ENCODE measurements around the gene IMPA2. TPM values are rescaled to one million over a fixed set of nuclear protein-coding genes. Genes with fewer than 3 reads are reported as not detected.

Gene IMPA2
- total RNA-seq, 6 experiments from 2014 or later = 32.3 to 51.1 (median 45.7) TPM

GRCh38 chr18:12012697-12013096, 31.4 kb downstream of the IMPA2 start:
- H3K36me3 ChIP-seq = peaks cover 0 to 3% (median 0%) of the 10 kb centered on the region in 4 donors
- no peak for DNase-seq

GRCh38 chr18:12013186-12013916, 32.0 kb downstream of the IMPA2 start:
- H3K27me3 ChIP-seq = no peaks in the 10 kb centered on the region
- 88% methylated on average over 12 of the region's 20 CpGs for WGBS (ENCODE audit: insufficient coverage, low coverage, low lambda C conversion rate, missing lambda C conversion rate)
- no peaks in the 10 kb centered on the region for H3K9me3 ChIP-seq
- no peak for TF ChIP-seq CTCF (IDR thresholded peaks at IDR 0.05)
- no peak for TF ChIP-seq POLR2A (IDR thresholded peaks at IDR 0.05)
- no peak for ATAC-seq
- H3K27ac ChIP-seq = peak overlapping the region in 1 of 3 donors; percentile 1
- no peak overlapping the region for H3K4me3 ChIP-seq
- H3K36me3 ChIP-seq = peaks cover 0 to 3% (median 0%) of the 10 kb centered on the region in 4 donors
- intact Hi-C loops (cut with DNase I) = no loop called here
- H3K4me1 ChIP-seq = peaks cover 0 to 66% (median 26%) of the 10 kb centered on the region in 4 donors
- no peak for DNase-seq

More at GRCh38 chr18:12012697-12013096, 31.4 kb downstream of the IMPA2 start:
- TF ChIP-seq CTCF (IDR thresholded peaks at IDR 0.05) (no peak), POLR2A (IDR thresholded peaks at IDR 0.05) (no peak)
- Histone ChIP-seq H3K4me1 (peaks cover 0 to 72% (median 29%) of the 10 kb centered on the region in 4 donors), H3K27ac (no peak overlapping the region), H3K9me3 (no peaks in the 10 kb centered on the region), H3K4me3 (no peak overlapping the region), H3K27me3 (no peaks in the 10 kb centered on the region)
- 61% methylated on average over 3 of the region's 3 CpGs for WGBS (ENCODE audit: insufficient coverage, low coverage, low lambda C conversion rate, missing lambda C conversion rate)
- intact Hi-C loops (cut with DNase I) = no loop called here
- no peak for ATAC-seq

GRCh38 chr18:12014086-12014485, 32.8 kb downstream of the IMPA2 start:
- Histone ChIP-seq H3K36me3 (peaks cover 0 to 3% (median 0%) of the 10 kb centered on the region in 4 donors), H3K9me3 (no peaks in the 10 kb centered on the region), H3K27ac (no peak overlapping the region), H3K4me3 (no peak overlapping the region), H3K4me1 (peaks cover 0 to 58% (median 22%) of the 10 kb centered on the region in 4 donors), H3K27me3 (no peaks in the 10 kb centered on the region)
- WGBS (ENCODE audit: insufficient coverage, low coverage, low lambda C conversion rate, missing lambda C conversion rate) = 93% methylated on average over 16 of the region's 17 CpGs
- no peak for ATAC-seq
- no peak for DNase-seq
- TF ChIP-seq CTCF (IDR thresholded peaks at IDR 0.05) (no peak), POLR2A (IDR thresholded peaks at IDR 0.05) (no peak)
- intact Hi-C loops (cut with DNase I) = no loop called here

DNA sequence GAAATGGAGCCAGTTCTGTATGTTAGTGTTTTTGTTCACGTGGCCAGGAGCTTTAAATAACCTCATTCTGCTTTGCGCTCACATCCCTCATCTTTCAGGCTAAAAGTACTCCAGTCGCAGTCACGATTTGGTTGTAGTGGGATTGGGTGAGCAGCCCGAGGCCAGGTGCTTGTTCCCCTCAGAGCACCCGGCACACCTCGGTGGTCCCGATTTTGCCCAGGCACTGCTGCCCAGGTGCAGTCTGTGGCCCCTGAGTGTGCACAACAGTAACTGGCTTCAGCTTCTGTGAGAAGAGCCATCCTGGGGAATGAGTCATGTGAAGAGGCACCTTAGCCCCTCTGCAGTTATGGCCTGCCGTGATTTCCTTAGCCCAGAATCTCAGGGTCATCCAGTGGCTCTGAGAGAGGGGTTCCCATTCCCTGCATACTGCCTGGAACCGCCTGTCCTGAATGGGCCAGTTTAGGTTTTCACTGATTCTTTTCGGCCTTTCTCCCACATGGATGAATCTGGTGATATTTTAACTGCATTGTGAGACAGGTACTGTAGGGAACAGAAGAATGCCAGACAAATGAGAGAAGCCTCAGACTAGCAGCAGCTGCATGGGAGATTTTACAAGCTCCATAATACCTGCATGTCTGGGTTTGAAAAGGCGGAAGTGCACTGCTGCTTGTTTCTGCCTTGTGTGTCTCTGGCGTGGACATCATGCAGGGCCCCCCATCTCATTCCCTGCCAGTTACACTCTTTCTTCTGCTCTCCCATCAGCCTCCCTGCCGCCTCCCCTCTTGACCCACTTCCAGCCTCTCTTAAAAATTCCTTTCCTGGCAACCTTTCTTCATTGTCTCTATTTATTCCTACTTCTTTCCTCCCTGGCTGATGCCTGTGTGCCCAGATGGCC, 33.5 kb downstream of the IMPA2 start:
- whole genome bisulfite sequencing (ENCODE audit: insufficient coverage, low coverage, low lambda C conversion rate, missing lambda C conversion rate) = 72% methylated on average over 8 of the region's 14 CpGs
- peak overlapping the region; percentile 37 to 78 (median 66) for H3K27ac ChIP-seq
- intact Hi-C loops (cut with DNase I) = no loop called here
- H3K27me3 ChIP-seq = no peaks in the 10 kb centered on the region
- DNase-seq = no peak
- no peaks in the 10 kb centered on the region for H3K9me3 ChIP-seq
- H3K36me3 ChIP-seq = peaks cover 0 to 3% (median 0%) of the 10 kb centered on the region in 4 donors
- no peak for TF ChIP-seq POLR2A (IDR thresholded peaks at IDR 0.05)
- TF ChIP-seq CTCF (IDR thresholded peaks at IDR 0.05) = no peak
- no peak for ATAC-seq
- peaks cover 0 to 52% (median 21%) of the 10 kb centered on the region in 4 donors for H3K4me1 ChIP-seq
- H3K4me3 ChIP-seq = no peak overlapping the region

All from right lobe of liver (tissue), 6 donors.